MCF 10A (cell line): ENCODE data around the gene LIMA1. TPM values are rescaled to one million over a fixed set of nuclear protein-coding genes. Genes with fewer than 3 reads are reported as not detected.

ENCODE experiments used
- BruUV-seq: library from RNA; stranded (reverse); fragments of 400-500 nt; replicated peaks from 2 replicates; lab custom pipeline; 2021; lab: Mats Ljungman, UMichigan
- CTCF ChIA-PET: fragments of 300-600 bp; sonication (Branson Sonifier 250); formaldehyde crosslinking; extraction: SDS; loops from one replicate; lab custom pipeline; 2021; ENCODE audit warnings: antibody characterized with exemption, inconsistent platforms; lab: Yijun Ruan, JAX
- POLR2A ChIA-PET: fragments of 300-600, 350-650 bp; sonication (Branson Sonifier 250); formaldehyde crosslinking; extraction: SDS; loops from one replicate; lab custom pipeline; 2020; ENCODE audit warnings: antibody characterized with exemption, inconsistent platforms; lab: Yijun Ruan, JAX
- DNase-seq: peaks from one replicate; pipeline ENCODE4 v3.0.0-alpha.2; 2018; ENCODE audit not compliant: unreplicated experiment
- H3K27ac Mint-ChIP-seq: one replicate; pipeline ENCODE4 v1.8.0; 2022; ENCODE audit warnings: mild to moderate bottlenecking, low read depth, mixed read lengths; ENCODE audit not compliant: unreplicated experiment
- H3K27me3 Mint-ChIP-seq: one replicate; pipeline ENCODE4 v1.8.0; 2022; ENCODE audit warnings: mixed read lengths; ENCODE audit not compliant: insufficient read depth, unreplicated experiment
- H3K36me3 Mint-ChIP-seq: one replicate; pipeline ENCODE4 v1.8.0; 2022; ENCODE audit warnings: mild to moderate bottlenecking, moderate library complexity, mixed read lengths; ENCODE audit not compliant: insufficient read depth, unreplicated experiment
- H3K4me1 Mint-ChIP-seq: one replicate; pipeline ENCODE4 v1.8.0; 2022; ENCODE audit warnings: mixed read lengths; ENCODE audit not compliant: insufficient read depth, unreplicated experiment
- H3K4me3 Mint-ChIP-seq: one replicate; pipeline ENCODE4 v1.8.0; 2022; ENCODE audit warnings: mild to moderate bottlenecking, moderate library complexity, mixed read lengths; ENCODE audit not compliant: unreplicated experiment
- H3K9me3 Mint-ChIP-seq: one replicate; pipeline ENCODE4 v1.8.0; 2022; ENCODE audit warnings: mixed read lengths; ENCODE audit not compliant: unreplicated experiment
- CTCF ChIP-seq: fragments of 200-600 bp; IDR thresholded peaks from one replicate; pipeline ENCODE4 v1.8.0; 2022; ENCODE audit warnings: antibody characterized with exemption, mild to moderate bottlenecking; ENCODE audit not compliant: unreplicated experiment
- intact Hi-C: fragments of 100-400 bp; cut with micrococcal nuclease; formaldehyde crosslinking; loops from 2 replicates; pipeline ENCODE4 v1.14.1; 2022
- total RNA-seq: library from RNA; stranded (reverse); gene quantifications from 2 replicates; pipeline ENCODE4 v1.2.3, GENCODE V29; 2022

The LIMA1 gene
- total RNA-seq, 1 experiment from 2014 or later = 86.0 TPM

DNA sequence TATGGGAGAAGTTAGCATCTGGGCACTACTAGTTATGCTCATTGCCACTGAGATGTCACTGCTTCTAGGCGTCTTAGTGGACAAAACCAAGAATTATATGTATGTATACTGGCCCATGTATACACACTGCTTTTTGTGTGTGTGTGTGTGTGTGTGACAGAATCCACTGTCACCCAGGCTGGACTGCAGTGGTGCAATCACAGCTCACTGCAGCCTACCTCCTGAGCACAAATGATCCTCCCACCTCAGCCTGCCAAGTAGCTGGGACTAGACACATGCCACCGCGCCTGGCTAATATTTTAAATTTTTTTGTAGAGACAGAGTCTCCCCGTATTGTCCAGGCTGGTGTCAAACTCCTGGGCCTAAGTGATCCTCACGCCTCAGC is 25.2 kb downstream of the LIMA1 start:
- Mint-ChIP-seq H3K9me3 (no peaks in the 10 kb centered on the region), H3K27me3 (no peaks in the 10 kb centered on the region), H3K27ac (peak overlapping the region; percentile 84), H3K4me1 (peaks cover 35% of the 10 kb centered on the region), H3K4me3 (peak overlapping the region; percentile 9), H3K36me3 (peaks cover 12% of the 10 kb centered on the region)
- ChIA-PET CTCF (interaction anchor here (0.6 to 1.3 kb wide), 4 partner anchors 10 to 568 kb away, joined by 3 to 5 read pairs (median 3); no protein-coding TSS in a partner anchor), POLR2A (interaction anchor here (0.5 to 6.2 kb wide), 9 partner anchors 9 to 556 kb away, joined by 3 to 67 read pairs (median 5); partner anchors contain the start of gene LIMA1)
- intact Hi-C loops = no loop called here
- DNase-seq = peak; percentile 54
- TF ChIP-seq CTCF = no peak
- no TSS peak for BruUV-seq

DNA sequence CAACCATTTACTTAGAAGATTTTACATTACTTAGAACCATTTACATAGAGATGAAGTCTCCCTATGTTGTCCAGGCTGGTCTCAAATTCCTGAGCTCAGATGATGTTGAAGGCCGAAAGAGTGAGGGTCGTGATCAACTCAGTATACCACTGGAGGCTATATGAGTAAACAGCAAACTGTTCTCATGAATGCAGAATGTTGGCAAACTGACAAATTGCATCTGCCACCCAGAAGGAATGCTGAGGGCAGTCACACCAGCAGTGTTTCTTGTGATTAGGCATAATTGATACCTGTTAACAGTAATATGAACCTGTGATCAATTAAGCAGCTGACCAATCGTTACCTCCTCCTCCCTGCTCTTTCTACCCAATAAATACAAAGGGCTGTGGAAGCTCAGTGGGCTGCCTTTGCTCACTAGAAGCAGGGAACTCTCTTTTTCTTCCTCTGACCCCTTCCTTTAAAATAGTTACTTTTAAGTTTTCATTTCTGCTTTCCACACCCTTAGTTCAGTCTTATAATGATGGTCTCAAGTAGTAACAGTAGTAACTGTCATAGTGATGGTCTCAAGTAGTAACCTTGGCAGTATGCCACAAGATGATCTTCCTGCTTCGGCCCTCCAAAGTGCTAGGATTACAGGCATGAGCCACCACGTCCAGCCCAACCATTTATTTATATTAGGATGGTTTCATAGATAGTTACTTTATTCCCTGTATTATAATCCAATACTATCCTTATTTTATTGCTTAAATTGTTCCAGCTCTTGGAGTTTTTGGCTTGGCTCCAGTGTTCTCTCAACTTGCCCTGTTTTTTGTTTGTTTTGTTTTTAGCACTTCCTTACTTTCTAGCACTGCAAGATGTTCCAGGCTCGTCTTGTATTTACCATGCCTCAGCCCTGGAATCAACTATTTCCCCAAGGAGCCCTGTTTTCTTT is 25.8 kb downstream of the LIMA1 start:
- CTCF ChIA-PET = interaction anchor here (1.3 kb wide), 1 partner anchor 9 kb away, joined by 3 read pairs; no protein-coding TSS in a partner anchor
- Mint-ChIP-seq H3K4me1 (peaks cover 41% of the 10 kb centered on the region), H3K4me3 (peak overlapping the region; percentile 9), H3K36me3 (peaks cover 12% of the 10 kb centered on the region), H3K27me3 (no peaks in the 10 kb centered on the region), H3K9me3 (no peaks in the 10 kb centered on the region), H3K27ac (peak overlapping the region; percentile 84)
- TF ChIP-seq CTCF = no peak
- DNase-seq = peak; percentile 56
- intact Hi-C loops = no loop called here
- POLR2A ChIA-PET = interaction anchor here (0.5 to 6.2 kb wide), 10 partner anchors 8 to 555 kb away, joined by 3 to 67 read pairs (median 4); partner anchors contain the start of gene LIMA1
- no TSS peak for BruUV-seq

DNA sequence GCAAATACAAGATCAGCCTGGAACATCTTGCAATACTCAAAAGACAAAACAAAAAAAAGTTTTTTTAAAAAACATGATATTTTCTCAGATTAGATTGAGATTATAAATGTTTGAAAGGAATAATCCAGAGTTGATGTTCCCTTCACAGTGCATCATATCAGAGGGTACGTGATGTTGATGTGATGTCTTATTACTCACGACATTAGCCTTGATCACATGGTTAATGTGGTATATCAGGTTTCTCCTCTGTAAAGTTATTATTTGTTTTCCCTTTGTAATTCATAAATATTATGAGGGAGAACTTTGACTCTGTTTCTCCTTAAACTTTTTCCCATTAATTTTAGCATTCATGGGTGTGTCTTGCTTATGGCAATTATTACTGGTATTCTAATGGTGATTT is 26.6 kb downstream of the LIMA1 start:
- BruUV-seq = no TSS peak
- ChIA-PET POLR2A (interaction anchor here (0.6 to 6.2 kb wide), 4 partner anchors 10 to 230 kb away, joined by 3 to 67 read pairs (median 14); no protein-coding TSS in a partner anchor), CTCF (no interaction called here)
- H3K27ac Mint-ChIP-seq = no peak overlapping the region
- no peak overlapping the region for H3K4me3 Mint-ChIP-seq
- H3K9me3 Mint-ChIP-seq = no peaks in the 10 kb centered on the region
- peaks cover 45% of the 10 kb centered on the region for H3K4me1 Mint-ChIP-seq
- DNase-seq = no peak
- peaks cover 12% of the 10 kb centered on the region for H3K36me3 Mint-ChIP-seq
- H3K27me3 Mint-ChIP-seq = no peaks in the 10 kb centered on the region
- TF ChIP-seq CTCF = no peak
- intact Hi-C loops = no loop called here
